Activated T-cell treated with anti-CD3 and anti-CD28 coated beads, Interleukin-2, amount 50 U/mL, for 24 hours (primary cell): Measurements from ENCODE around the gene UCP3.
A peak's percentile ranks its signal among the peaks of the same experiment; 100 is the strongest.

ENCODE experiments used
- DNase-seq: peaks from one replicate; pipeline ENCODE4 v3.0.0-alpha.2; 2020
- H3K27ac Mint-ChIP-seq: 2 replicates; pipeline ENCODE4 v1.8.0; 2020; ENCODE audit warnings: mild to moderate bottlenecking, mixed read lengths
- H3K27me3 Mint-ChIP-seq: 2 replicates; pipeline ENCODE4 v1.8.0; 2020; ENCODE audit warnings: mixed read lengths
- H3K36me3 Mint-ChIP-seq: 2 replicates; pipeline ENCODE4 v1.8.0; 2020; ENCODE audit warnings: low read depth, mixed read lengths
- H3K4me1 Mint-ChIP-seq: 2 replicates; pipeline ENCODE4 v1.8.0; 2020; ENCODE audit warnings: low read depth, mixed read lengths
- H3K4me3 Mint-ChIP-seq: 2 replicates; pipeline ENCODE4 v1.8.0; 2020; ENCODE audit warnings: mild to moderate bottlenecking, moderate library complexity, mixed read lengths
- H3K9me3 Mint-ChIP-seq: 2 replicates; pipeline ENCODE4 v1.8.0; 2020; ENCODE audit warnings: mixed read lengths

Gene UCP3

DNA sequence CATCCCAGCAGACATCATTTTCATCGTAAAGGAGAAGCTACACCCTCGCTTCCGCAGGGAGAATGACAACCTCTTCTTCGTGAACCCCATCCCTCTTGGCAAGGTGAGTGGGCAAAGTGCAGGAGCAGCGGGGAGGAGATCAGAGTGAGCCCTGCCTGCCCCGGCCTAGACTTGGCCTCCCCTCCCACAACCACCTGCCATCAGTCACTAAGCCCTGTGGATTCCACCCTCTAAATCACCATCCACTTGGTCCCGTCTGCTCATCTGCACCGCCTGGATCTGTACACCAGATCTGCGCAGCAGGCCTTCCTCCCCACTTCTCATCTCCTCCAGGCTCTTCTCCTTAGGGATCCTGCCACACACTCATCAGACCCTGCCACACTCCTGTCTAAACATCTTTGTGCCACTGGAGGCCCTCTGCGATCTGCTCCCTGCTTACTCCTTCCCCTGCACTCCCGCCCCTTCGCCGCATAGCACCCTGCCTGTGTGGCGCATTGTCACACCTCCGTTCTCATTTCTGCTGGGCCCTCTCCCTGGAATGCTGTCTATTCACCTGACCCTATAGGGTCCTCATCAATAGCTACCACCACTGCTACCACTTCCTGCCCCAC lies 40.4 kb downstream of the UCP3 start:
- Mint-ChIP-seq H3K27me3 (no peaks in the 10 kb centered on the region), H3K4me1 (peaks cover 81% of the 10 kb centered on the region), H3K27ac (peak overlapping the region; percentile 41), H3K4me3 (no peak overlapping the region), H3K36me3 (peaks cover 6% of the 10 kb centered on the region), H3K9me3 (no peaks in the 10 kb centered on the region)
- DNase-seq = no peak

DNA sequence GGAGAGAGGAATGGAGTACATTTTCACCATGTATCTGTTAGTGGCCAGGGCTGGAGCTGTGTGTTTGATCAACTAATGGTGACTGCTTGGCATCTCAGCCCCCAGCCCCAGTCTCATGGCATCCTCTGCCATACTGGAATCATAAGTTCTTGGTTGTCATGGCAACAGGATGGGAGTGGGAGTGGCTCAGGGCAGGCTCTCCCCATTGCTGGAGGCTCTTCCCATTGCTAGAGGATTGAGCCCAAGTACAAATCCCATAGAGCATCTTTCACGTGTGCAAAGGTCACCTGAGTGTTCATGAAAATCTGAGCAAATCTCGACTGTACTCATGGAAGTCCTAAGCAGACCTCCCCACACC lies 43.1 kb downstream of the UCP3 start:
- H3K9me3 Mint-ChIP-seq = no peaks in the 10 kb centered on the region
- no peak overlapping the region for H3K4me3 Mint-ChIP-seq
- H3K36me3 Mint-ChIP-seq = no peaks in the 10 kb centered on the region
- no peak for DNase-seq
- H3K4me1 Mint-ChIP-seq = peaks cover 55% of the 10 kb centered on the region
- no peaks in the 10 kb centered on the region for H3K27me3 Mint-ChIP-seq
- peak overlapping the region; percentile 38 for H3K27ac Mint-ChIP-seq

DNA sequence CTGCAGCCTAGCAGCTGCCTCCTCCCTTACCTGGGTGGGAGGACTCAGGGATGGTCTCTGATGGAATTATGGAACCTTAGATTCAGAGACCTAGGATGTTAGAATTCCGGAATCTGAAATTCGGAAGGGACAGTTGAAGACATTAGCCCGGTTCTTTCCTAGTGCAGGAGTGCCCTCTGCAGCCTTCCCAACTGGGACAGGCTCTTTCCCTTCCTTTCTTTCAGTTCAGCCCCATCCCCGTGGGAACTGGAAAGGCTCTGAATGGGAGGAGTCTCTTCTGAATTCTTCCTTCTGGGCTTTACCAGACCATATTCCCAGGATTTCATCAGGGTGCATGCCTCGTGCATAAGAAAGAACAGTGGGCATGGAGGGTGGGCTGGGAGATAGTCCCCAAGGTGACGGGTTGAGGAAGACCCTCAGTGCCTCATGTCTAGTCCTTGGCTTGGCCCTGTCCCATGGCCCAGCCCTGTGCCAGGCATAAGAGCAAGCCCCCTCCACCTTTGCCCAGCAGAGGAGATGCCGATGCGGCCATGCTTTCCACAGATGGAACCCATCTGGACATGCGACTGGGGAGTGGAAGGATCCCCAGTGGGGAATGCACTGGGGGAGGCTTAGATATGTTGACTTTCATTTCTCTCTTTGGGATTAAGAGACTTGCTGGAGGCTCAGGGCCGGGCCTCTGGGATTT lies 43.7 kb downstream of the UCP3 start:
- no peak overlapping the region for H3K4me3 Mint-ChIP-seq
- H3K9me3 Mint-ChIP-seq = no peaks in the 10 kb centered on the region
- H3K36me3 Mint-ChIP-seq = no peaks in the 10 kb centered on the region
- DNase-seq = no peak
- no peaks in the 10 kb centered on the region for H3K27me3 Mint-ChIP-seq
- peaks cover 51% of the 10 kb centered on the region for H3K4me1 Mint-ChIP-seq
- no peak overlapping the region for H3K27ac Mint-ChIP-seq

DNA sequence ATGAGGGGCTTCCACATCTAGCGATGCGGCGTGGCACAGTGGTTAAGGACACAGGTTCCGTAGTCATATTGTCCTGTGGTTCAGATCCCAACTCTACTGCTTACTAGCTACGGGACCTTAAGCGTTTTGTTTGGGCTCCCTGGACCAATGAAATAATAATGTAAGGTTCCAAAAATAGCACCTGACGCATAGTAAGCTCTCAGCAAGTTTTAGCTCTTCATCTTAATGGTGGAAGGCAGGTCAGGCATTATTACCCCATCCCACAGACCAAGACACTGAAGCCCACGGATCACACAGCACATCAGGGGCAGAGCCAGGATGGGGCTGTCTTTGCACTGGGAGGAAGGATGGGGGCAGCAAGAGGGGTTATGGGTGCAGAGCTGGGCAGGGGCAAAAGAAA lies 45.0 kb downstream of the UCP3 start:
- H3K9me3 Mint-ChIP-seq = no peaks in the 10 kb centered on the region
- no peak overlapping the region for H3K4me3 Mint-ChIP-seq
- peak overlapping the region; percentile 35 for H3K27ac Mint-ChIP-seq
- peaks cover 38% of the 10 kb centered on the region for H3K4me1 Mint-ChIP-seq
- no peak for DNase-seq
- no peaks in the 10 kb centered on the region for H3K36me3 Mint-ChIP-seq
- no peaks in the 10 kb centered on the region for H3K27me3 Mint-ChIP-seq

DNA sequence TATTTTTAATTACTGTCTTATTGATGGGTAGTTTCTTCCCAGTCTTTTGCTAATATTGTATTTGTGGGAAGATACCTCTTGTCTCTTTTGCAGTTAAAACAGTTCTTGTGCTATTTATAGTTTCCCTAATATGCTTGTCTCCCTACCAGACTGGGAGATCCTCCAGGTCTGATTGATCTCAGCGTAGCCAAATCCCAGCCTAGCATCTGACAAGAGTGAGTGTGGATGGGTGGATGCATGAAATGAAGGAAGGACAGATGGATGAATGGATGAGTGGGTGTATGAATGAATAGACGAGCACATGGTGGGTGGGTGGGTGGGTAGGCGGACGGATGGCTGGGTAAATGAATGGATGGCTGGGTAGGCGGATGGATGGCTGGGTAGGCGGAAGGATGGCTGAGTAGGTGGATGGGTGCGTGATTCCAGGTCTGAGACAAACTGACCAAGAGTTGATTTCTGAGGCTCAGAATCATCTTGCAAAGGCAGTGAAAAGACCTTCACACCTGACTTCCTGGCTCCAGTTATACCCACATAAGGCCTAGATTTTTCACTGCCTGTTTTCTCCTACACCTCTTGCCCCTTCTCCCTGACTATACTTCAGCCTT lies 46.7 kb downstream of the UCP3 start:
- H3K4me1 Mint-ChIP-seq = peaks cover 27% of the 10 kb centered on the region
- no peak for DNase-seq
- H3K27ac Mint-ChIP-seq = no peak overlapping the region
- no peaks in the 10 kb centered on the region for H3K36me3 Mint-ChIP-seq
- H3K4me3 Mint-ChIP-seq = no peak overlapping the region
- H3K27me3 Mint-ChIP-seq = peaks cover 13% of the 10 kb centered on the region
- H3K9me3 Mint-ChIP-seq = no peaks in the 10 kb centered on the region

DNA sequence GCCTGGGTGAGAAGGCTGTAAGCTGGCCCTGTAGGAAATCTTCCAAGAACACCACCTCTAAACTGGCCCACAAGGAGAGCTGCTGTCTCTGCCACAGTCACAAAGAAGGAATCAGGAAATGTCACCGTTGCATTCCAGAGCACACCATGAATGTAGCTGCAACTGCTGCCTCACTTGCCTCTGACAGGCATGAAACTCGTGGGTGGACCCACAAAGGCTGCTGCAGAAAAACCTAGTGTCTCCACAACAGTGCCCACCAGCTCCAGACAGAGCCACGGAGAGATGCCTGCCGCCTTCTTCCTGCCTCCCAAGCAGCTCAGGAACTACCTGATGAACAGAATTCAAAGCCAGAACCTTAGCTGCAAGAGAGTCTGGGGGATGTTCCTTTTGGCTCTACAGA lies 47.6 kb downstream of the UCP3 start:
- Mint-ChIP-seq H3K4me1 (peaks cover 27% of the 10 kb centered on the region), H3K4me3 (no peak overlapping the region), H3K27ac (no peak overlapping the region), H3K27me3 (peaks cover 18% of the 10 kb centered on the region), H3K36me3 (no peaks in the 10 kb centered on the region), H3K9me3 (no peaks in the 10 kb centered on the region)
- no peak for DNase-seq

DNA sequence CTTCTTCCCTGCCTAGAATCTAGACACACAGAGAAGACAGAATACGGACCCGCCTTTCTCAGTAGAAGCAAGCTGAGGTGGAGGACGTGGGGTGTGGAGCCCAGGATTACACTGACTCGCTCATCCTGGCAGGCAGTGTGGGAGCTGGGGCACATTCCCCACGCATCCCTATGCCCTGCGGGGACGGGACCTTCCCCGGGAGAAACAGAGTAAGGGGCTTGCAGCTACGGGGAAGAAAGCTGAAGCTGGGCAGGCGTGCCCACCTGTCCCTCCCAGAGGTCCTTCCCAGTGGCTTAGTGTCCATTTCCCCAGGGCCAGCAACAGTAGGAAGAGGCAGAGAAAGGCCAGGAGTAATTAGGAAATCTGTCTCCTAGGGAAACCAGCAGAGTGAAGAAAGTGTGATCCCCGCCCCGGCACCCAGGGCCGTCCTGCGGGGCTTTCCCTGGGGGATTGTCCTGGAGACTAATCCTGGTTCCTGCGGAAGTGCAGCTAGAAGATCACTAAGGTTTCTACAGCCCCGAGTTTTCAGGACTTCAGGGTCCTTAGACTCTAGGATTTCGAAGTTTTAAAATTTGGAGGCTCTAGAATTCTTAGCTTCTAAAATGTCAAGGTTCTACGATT lies 50.3 kb downstream of the UCP3 start:
- Mint-ChIP-seq H3K36me3 (no peaks in the 10 kb centered on the region), H3K27me3 (peaks cover 24% of the 10 kb centered on the region), H3K4me1 (peaks cover 6% of the 10 kb centered on the region), H3K4me3 (no peak overlapping the region), H3K27ac (no peak overlapping the region), H3K9me3 (no peaks in the 10 kb centered on the region)
- peak; percentile 13 for DNase-seq

DNA sequence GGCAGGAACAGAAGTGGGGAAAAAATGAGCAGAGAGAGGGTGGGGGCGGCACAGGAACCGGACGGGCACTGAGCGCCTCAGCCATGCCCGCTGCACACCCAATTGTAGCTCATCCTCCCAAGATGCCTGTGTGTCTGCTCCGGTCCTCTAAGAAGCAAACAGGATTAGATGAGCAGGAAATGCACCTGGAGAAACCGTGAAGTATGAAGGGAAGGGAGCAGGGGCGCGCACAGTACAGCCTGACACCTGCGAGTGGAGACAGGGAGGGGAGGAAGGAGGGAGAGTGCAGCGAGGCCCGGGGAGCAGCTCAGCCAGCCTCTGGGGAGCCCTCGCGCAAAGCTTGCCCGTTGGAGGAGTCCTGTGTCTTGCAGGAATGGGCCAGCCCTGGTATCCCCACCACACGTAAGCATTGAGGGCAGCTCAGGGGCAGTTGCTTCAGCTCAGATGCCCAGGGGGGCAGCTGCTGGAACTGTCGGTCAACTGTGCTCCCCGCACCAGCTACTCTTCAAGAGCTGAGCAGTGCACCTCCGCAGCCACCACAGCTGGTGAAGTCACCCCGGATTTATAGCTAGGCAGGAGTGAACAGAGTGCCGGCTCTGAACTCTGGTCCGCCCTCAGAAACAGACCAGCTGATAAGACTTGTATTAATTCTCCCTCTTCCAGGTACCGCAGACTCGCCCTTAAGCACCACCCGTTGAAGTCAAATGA lies 51.1 kb downstream of the UCP3 start:
- Mint-ChIP-seq H3K27me3 (peaks cover 24% of the 10 kb centered on the region), H3K27ac (no peak overlapping the region), H3K4me1 (peaks cover 6% of the 10 kb centered on the region), H3K9me3 (no peaks in the 10 kb centered on the region), H3K4me3 (peak overlapping the region; percentile 50), H3K36me3 (no peaks in the 10 kb centered on the region)
- peak; percentile 30 for DNase-seq

DNA sequence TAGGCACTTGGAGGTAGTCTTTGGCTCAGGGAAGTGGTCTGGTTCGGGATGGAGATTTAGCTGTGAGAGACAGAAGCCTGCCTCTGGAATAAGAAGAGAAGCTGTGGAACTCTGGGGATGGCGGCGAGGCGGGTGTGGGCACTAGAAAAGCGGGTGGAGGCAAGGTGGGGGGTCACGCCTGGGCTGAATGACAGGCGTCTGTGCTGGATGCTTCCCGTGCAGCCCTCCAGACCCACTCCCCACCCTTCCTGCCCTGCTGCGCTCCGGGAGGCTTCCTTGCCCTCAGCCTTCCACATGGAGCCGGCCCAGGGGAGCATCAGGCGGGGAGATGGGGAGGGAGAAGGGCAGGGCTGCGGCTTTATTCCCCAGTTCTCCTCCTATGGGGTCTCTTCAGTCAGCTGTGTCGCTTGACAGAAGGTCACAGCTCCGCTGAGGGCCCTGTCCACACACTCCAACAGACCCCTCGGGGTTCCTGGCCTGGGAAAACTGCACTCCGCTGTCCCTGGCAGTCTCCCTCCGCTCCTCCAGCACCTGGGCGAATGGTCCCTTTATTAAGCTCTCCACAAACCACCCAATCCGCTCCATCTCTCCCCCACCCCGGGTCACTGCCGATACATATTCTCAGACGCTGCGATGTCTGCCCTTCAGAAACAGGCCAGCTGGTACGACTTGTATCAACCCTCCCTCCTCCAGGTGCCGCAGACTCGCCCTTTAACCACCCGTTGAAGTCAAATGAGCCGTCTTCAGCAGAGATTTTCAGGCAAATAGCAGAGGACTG lies 51.8 kb downstream of the UCP3 start:
- H3K36me3 Mint-ChIP-seq = no peaks in the 10 kb centered on the region
- H3K27ac Mint-ChIP-seq = no peak overlapping the region
- peaks cover 6% of the 10 kb centered on the region for H3K4me1 Mint-ChIP-seq
- DNase-seq = peak; percentile 27
- peaks cover 24% of the 10 kb centered on the region for H3K27me3 Mint-ChIP-seq
- H3K4me3 Mint-ChIP-seq = peak overlapping the region; percentile 50
- H3K9me3 Mint-ChIP-seq = no peaks in the 10 kb centered on the region

DNA sequence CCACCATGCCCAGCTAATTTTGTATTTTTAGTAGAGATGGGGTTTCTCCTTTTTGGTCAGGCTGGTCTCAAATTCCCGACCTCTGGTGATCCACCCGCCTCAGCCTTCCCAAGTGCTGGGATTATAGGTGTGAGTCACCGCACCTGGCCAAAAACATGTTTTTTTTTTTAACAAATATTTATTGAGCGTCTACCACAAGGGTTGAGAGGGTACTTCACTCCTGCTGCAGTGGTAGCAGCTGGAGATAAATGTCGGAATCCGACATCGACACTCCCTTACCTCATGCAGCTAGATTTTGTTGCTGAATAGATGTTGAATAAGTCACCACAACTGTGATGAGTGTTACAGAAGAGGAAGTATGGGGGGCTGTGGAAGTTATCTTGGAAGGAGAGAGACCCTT lies 57.1 kb downstream of the UCP3 start:
- H3K4me3 Mint-ChIP-seq = no peak overlapping the region
- no peaks in the 10 kb centered on the region for H3K36me3 Mint-ChIP-seq
- H3K9me3 Mint-ChIP-seq = no peaks in the 10 kb centered on the region
- DNase-seq = no peak
- H3K27ac Mint-ChIP-seq = no peak overlapping the region
- H3K4me1 Mint-ChIP-seq = no peaks in the 10 kb centered on the region
- H3K27me3 Mint-ChIP-seq = peaks cover 9% of the 10 kb centered on the region

DNA sequence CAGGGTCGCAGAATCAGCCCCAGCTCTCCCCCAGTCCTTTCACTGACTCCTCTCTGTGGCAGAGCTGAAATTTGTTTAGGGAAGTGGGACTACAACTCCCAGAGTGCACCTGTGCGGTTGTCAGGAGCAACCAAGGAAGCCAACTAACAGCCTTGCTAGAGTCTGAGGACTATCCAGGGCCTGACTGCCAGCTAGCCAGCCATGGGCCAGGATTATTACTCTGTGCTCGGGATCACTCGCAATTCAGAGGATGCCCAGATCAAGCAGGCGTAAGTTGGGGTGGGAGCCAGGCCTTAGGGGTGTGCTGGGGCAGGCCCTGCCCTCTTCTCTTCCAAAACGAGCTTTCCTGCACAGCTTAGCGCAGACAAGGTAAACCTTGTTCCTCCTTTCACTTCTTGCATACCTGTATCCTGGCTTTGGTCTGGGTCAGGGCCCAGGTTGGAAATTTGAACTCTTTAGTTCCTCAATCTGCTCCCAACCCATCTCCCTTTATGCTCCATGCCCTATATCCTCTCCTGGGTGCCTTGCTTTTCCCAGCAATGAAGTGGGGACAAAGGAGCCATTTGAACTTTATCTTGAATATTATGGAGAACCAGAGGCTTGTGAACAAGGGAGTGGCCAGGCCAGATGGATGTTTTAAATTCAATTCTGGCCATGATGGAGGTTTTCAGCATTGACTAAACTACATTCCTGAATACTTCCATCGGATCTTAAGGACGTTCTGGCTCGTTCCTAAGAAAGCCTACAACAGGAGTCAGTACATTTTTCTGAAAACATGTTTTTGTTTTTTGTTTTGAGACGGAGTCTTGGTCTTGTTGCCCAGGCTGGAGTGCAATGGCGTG lies 57.8 kb downstream of the UCP3 start, which contains the start of gene DNAJB13:
TSS of gene DNAJB13 (plus strand) at position 158 of the 842 bp plus-strand sequence. CDS start at position 202, 44 bp downstream.
- Mint-ChIP-seq H3K27ac (no peak within 1 kb of the TSS), H3K4me1 (no peaks in the 10 kb centered on the region), H3K27me3 (peaks cover 4% of the 10 kb centered on the region), H3K9me3 (no peaks in the 10 kb centered on the region), H3K36me3 (no peaks in the 10 kb centered on the region), H3K4me3 (no peak within 1 kb of the TSS)
- DNase-seq = no peak
